ENCODE results near the gene CATSPER1. TPM values are rescaled to one million over a fixed set of nuclear protein-coding genes. Genes with fewer than 3 reads are reported as not detected.

The CATSPER1 gene
- total and polyA plus RNA-seq, 12 donors = 0.17 to 1.1 TPM; not detected in 10

- TF ChIP-seq, protein P1, sequence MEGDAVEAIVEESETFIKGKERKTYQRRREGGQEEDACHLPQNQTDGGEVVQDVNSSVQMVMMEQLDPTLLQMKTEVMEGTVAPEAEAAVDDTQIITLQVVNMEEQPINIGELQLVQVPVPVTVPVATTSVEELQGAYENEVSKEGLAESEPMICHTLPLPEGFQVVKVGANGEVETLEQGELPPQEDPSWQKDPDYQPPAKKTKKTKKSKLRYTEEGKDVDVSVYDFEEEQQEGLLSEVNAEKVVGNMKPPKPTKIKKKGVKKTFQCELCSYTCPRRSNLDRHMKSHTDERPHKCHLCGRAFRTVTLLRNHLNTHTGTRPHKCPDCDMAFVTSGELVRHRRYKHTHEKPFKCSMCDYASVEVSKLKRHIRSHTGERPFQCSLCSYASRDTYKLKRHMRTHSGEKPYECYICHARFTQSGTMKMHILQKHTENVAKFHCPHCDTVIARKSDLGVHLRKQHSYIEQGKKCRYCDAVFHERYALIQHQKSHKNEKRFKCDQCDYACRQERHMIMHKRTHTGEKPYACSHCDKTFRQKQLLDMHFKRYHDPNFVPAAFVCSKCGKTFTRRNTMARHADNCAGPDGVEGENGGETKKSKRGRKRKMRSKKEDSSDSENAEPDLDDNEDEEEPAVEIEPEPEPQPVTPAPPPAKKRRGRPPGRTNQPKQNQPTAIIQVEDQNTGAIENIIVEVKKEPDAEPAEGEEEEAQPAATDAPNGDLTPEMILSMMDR (IDR thresholded peaks at IDR 0.05) = no peak
- Histone ChIP-seq H3K9me3 (no peaks in the 10 kb centered on the region), H3K27ac (no peak overlapping the region), H3K27me3 (no peaks in the 10 kb centered on the region), H3K36me3 (peaks cover 0 to 82% (median 31%) of the 10 kb centered on the region in 9 donors), H3K4me3 (no peak overlapping the region), H3K4me1 (no peaks in the 10 kb centered on the region)
- intact Hi-C loops (cut with DNase I) = no loop called here
- 83 to 87% methylated on average over 43 of the region's 43 CpGs for WGBS, 2 donors
- DNase-seq = no peak
- no peak for ATAC-seq
Observed at GRCh38 chr11:65976216-65977176, 49.8 kb downstream of the CATSPER1 start.

GRCh38 chr11:65975771-65976170 lies 50.5 kb downstream of the CATSPER1 start:
- Histone ChIP-seq H3K36me3 (peaks cover 0 to 82% (median 31%) of the 10 kb centered on the region in 9 donors), H3K4me1 (no peaks in the 10 kb centered on the region), H3K27me3 (no peaks in the 10 kb centered on the region), H3K27ac (no peak overlapping the region), H3K9me3 (no peaks in the 10 kb centered on the region), H3K4me3 (no peak overlapping the region)
- DNase-seq (no peak), ATAC-seq (no peak)
- TF ChIP-seq, protein P1 (IDR thresholded peaks at IDR 0.05) = no peak
- 91 to 93% methylated on average over 9 of the region's 9 CpGs for WGBS, 2 donors
- intact Hi-C loops (cut with DNase I) = no loop called here

DNA sequence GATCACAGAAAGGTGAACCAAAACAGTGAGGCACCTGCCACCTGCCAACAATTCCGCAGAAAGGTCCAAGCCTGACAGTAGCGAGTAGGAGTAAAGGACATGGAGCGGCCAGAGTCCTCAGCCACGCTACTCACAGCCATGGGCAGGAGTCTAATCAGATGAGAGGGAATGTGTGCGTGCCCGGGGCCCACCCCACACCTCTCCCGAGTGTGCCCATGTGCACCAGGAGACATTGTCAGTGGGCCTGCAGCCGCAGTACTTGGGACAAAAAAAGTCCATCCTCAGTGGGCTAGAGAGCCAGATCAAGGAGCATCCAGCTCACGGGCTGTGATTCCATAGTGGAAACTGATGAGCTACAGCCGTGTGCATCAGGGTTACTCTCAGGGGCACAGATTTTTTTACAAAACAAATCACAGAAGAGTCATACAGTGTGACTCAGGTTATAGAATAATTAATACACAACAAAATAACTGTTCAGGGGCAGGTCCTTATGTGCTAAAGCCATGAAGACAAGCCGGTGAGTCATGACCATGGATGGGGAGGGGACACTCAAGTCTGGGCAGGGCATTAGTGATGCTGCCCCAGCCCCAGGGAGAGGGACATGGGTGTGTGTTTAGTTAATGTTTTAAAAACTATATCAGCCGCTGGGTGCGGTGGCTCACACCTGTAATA lies 52.7 kb downstream of the CATSPER1 start:
- DNase-seq (no peak), ATAC-seq (no peak)
- TF ChIP-seq, protein P1 (IDR thresholded peaks at IDR 0.05) = no peak
- Histone ChIP-seq H3K36me3 (peaks cover 0 to 86% (median 35%) of the 10 kb centered on the region in 9 donors), H3K27ac (no peak overlapping the region), H3K27me3 (no peaks in the 10 kb centered on the region), H3K4me1 (peaks cover 0 to 2% (median 0%) of the 10 kb centered on the region in 9 donors), H3K9me3 (no peaks in the 10 kb centered on the region), H3K4me3 (no peak overlapping the region)
- intact Hi-C loops (cut with DNase I) = no loop called here
- WGBS, 2 donors = 93 to 94% methylated on average over 13 of the region's 13 CpGs

DNA sequence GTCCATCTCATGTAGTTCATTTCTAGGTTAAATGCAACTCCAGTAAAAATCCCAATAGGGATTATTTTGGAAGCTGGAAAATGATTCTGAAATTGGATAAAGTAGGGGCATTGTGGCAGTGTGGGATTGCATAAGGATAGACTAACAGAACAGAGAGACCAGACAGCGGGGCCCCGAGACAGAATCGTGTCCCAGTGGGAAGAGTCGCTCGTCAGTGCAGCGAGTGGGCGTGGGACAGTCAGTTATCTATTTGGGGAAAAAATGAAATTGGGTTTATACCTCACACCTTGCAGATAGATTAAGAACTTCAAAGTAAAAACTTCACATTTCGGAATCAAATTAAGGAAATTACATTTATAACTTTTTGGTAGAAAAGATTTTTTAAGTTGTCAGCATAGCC lies 54.2 kb downstream of the CATSPER1 start:
- Histone ChIP-seq H3K27me3 (no peaks in the 10 kb centered on the region), H3K4me1 (peaks cover 0 to 4% (median 0%) of the 10 kb centered on the region in 9 donors), H3K9me3 (no peaks in the 10 kb centered on the region), H3K36me3 (peaks cover 4 to 86% (median 34%) of the 10 kb centered on the region in 9 donors), H3K27ac (no peak overlapping the region), H3K4me3 (no peak overlapping the region)
- 94 to 95% methylated on average over 8 of the region's 8 CpGs for WGBS, 2 donors
- ATAC-seq (no peak), DNase-seq (no peak)
- intact Hi-C loops (cut with DNase I) = no loop called here
- TF ChIP-seq, protein P1 (IDR thresholded peaks at IDR 0.05) = no peak

Data from heart right ventricle (tissue), 16 donors.